Testis (tissue), 2 donors: Measurements from ENCODE around the gene CTBP2.

Experiments used
- CTCF ChIP-seq, 3 experiments: fragments of 450-650 bp in 2 of 3; fragments of 200-600 bp in 1 of 3; sonication (generic) in 1 of 3; IDR thresholded peaks; one replicate each; pipeline ENCODE4 v1.5.1; 2016 to 2019; ENCODE audit warnings: antibody characterized with exemption in 3 of 3, mild to moderate bottlenecking in 2 of 3, moderate library complexity in 1 of 3
- POLR2A ChIP-seq: fragments of 450-650 bp; IDR thresholded peaks from one replicate; pipeline ENCODE4 v1.6.1; 2017; ENCODE audit warnings: antibody characterized with exemption, mild to moderate bottlenecking, moderate library complexity

- TF ChIP-seq CTCF (IDR thresholded peaks at IDR 0.05) (no peak), POLR2A (no peak)
Observed at GRCh38 chr10:124953421-124953820, 206.9 kb downstream of the CTBP2 start.
